Activated T-helper 9 cell treated with anti-CD3 and anti-CD28 coated beads, Interleukin-2, amount 50 U/mL, for 16 hours (primary cell): ENCODE results near the gene AUH.

Experiments used
- DNase-seq: peaks from one replicate; pipeline ENCODE4 v3.0.0-alpha.2; 2020; ENCODE audit warnings: low read depth

Gene AUH

DNA sequence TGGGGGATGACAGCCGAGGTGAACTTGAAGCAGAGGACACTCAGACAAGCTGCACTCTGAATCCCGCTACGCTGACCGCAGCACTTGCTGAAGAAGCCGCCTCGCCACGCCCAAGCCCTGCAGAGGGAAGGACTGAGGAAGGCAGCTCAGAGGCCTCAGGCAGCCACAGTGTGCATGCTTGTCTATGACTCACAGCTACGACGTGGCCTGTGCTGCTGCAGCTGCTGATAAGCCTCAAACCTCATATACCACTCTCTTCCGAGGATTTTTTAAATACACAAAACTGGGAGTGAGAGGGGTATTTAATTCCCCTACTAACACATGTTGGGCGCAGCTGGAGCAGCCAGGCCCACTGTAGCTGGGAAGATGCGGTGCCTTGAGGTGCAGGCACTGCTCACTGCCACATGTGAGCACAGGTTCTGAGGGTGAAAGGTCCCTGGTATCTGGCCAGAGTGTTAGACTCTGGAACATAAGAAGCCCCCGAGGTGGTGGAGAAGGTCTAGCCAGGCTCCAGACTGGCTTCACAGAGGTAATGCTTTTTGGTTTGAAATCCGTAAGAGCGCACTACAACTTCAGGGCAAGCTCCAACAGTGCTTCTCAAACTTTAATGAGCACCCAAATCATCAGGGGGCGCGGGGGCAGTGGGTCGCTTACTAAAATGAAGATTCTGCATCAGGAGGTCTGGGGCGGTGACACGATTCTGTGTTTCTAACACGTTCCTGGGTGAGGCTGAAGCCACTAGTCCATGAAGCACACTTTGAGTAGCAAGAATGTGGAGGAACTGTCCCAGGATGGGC is 196.8 kb downstream of the AUH start:
- DNase-seq = peak; percentile 43
